NT2/D1 (cell line): Measurements from ENCODE around the gene HEMK1.

Experiments used
- DNase-seq: peaks from one replicate; pipeline ENCODE4 v3.0.0-alpha.2; 2011; ENCODE audit warnings: low read depth, low spot score
- H3K27me3 ChIP-seq: 2 replicates; pipeline ENCODE4 v1.6.0; 2011; ENCODE audit warnings: mild to moderate bottlenecking; ENCODE audit not compliant: insufficient read length, insufficient read depth
- H3K36me3 ChIP-seq: 2 replicates; pipeline ENCODE4 v1.6.1; 2011; ENCODE audit warnings: mild to moderate bottlenecking, low read length, mixed read lengths; ENCODE audit not compliant: insufficient read depth, insufficient read length
- H3K4me1 ChIP-seq: 2 replicates; pipeline ENCODE4 v1.5.1; 2011; ENCODE audit not compliant: insufficient read depth, insufficient read length
- H3K4me3 ChIP-seq: 2 replicates; pipeline ENCODE4 v1.5.1; 2011; ENCODE audit warnings: low read depth; ENCODE audit not compliant: insufficient read length
- H3K9ac ChIP-seq: 2 replicates; pipeline ENCODE4 v1.6.0; 2011; ENCODE audit warnings: low read depth; ENCODE audit not compliant: insufficient read length
- H3K9me3 ChIP-seq: 2 replicates; pipeline ENCODE4 v1.5.1; 2011; ENCODE audit warnings: mild to moderate bottlenecking, low read length; ENCODE audit not compliant: insufficient read depth
- SUZ12 ChIP-seq: IDR thresholded peaks from 2 replicates; pipeline ENCODE4 v1.6.1; 2011; ENCODE audit not compliant: insufficient read length, insufficient read depth; ENCODE audit errors: extremely low read depth
- YY1 ChIP-seq: IDR thresholded peaks from 2 replicates; pipeline ENCODE4 v1.6.1; 2011; ENCODE audit not compliant: insufficient read length, insufficient read depth
- ZNF274 ChIP-seq: IDR thresholded peaks from 2 replicates; pipeline ENCODE4 v1.6.1; 2011; ENCODE audit warnings: mild to moderate bottlenecking, low read depth, low read length

Gene HEMK1

DNA sequence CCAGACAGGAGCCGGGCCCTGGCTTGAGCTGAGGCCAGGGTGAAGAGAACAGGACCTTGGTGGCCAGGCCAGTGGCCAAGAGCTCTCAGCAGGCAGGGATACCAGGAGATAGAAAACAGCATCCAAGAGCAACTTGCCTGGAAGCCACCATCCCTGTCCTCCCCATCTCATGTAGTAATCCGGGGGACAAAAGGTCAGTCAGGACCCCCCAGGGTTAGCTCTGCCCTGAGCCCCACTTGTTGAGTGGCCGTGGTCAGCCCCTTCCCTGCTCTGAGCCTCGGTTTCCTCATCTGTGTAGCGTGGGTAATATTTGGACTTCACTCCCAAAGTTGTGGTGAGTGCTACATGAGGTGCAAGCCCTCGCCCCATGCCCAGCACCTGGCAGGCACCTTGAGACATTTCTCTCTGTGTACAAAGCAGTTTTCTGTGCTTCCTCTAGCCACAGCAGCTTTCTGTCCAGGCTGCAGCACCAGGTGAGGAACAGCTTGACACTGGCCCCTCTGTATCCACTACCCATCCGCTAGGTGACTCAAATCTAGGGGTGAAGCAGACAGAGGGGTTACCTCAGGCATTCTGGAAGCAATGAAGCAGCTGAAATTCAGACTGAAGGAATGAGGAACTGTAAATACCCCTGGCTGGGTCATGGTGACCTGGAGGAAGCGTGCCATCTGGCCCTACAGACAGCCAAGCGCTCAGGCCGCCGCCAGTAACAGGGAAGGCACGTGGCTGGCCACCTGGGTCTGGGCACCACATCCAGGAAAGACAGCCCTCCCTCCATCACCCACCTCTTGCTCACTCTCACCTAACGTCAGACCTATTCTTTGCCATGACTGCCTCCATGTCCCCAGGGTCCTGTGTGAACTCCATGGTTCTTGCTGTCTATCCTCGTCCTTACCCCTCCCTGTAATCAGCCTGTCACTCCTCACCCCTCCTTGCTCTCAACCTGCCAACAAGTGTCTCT lies 35.6 kb downstream of the HEMK1 start:
- DNase-seq = no peak
- Histone ChIP-seq H3K36me3 (peaks cover 19% of the 10 kb centered on the region), H3K9me3 (no peaks in the 10 kb centered on the region), H3K9ac (no peak overlapping the region), H3K4me3 (no peak overlapping the region), H3K4me1 (peaks cover 20% of the 10 kb centered on the region), H3K27me3 (peaks cover 4% of the 10 kb centered on the region)
- TF ChIP-seq ZNF274 (no peak), YY1 (no peak), SUZ12 (no peak)

DNA sequence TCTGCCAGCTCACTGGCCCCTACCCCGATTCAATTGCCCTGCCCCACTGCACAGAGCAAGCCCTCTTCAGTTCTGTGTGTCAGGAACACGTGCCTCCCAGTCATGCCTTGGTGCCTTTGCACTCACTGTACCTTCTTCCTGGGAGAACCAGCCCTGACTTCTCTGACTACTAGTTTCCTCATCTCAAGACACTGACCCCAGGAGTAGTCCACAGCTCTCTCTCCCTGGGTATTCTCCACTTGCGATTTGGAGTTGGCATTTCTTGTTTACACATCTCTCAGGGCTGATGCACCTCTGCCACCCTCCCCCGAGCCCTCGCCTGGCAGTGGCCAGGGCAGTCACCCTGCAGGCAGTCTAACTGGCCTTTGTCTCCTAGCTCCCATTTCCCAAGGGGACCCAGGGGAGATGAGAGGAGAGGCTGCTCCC lies 36.6 kb downstream of the HEMK1 start:
- no peak for TF ChIP-seq YY1
- no peak for TF ChIP-seq ZNF274
- no peak for TF ChIP-seq SUZ12
- H3K4me3 ChIP-seq = no peak overlapping the region
- no peaks in the 10 kb centered on the region for H3K9me3 ChIP-seq
- peaks cover 21% of the 10 kb centered on the region for H3K4me1 ChIP-seq
- no peak for DNase-seq
- peaks cover 22% of the 10 kb centered on the region for H3K36me3 ChIP-seq
- H3K27me3 ChIP-seq = peaks cover 14% of the 10 kb centered on the region
- no peak overlapping the region for H3K9ac ChIP-seq

DNA sequence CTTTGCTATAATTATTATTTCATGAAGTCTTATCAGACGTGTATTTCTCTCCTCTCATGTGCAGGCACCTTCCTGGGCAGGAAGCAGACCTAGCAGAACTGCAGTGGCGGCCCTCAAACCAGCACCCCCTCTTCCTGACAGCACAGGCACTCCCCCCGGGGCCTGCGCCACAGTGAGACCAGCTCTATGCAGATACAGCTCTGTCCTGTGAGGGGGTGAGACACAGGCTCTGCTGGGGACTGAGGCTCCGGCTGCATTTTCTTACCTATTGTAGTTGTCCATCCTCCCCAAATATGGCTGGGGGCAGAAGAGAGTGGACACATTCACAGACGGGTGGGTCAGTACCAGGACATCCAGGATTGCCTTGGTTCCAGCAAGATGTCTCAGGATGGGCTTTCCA lies 37.3 kb downstream of the HEMK1 start:
- Histone ChIP-seq H3K9me3 (no peaks in the 10 kb centered on the region), H3K4me3 (no peak overlapping the region), H3K36me3 (peaks cover 22% of the 10 kb centered on the region), H3K9ac (peak overlapping the region; percentile 13), H3K27me3 (peaks cover 17% of the 10 kb centered on the region), H3K4me1 (peaks cover 19% of the 10 kb centered on the region)
- no peak for DNase-seq
- no peak for TF ChIP-seq SUZ12
- no peak for TF ChIP-seq YY1
- TF ChIP-seq ZNF274 = no peak

DNA sequence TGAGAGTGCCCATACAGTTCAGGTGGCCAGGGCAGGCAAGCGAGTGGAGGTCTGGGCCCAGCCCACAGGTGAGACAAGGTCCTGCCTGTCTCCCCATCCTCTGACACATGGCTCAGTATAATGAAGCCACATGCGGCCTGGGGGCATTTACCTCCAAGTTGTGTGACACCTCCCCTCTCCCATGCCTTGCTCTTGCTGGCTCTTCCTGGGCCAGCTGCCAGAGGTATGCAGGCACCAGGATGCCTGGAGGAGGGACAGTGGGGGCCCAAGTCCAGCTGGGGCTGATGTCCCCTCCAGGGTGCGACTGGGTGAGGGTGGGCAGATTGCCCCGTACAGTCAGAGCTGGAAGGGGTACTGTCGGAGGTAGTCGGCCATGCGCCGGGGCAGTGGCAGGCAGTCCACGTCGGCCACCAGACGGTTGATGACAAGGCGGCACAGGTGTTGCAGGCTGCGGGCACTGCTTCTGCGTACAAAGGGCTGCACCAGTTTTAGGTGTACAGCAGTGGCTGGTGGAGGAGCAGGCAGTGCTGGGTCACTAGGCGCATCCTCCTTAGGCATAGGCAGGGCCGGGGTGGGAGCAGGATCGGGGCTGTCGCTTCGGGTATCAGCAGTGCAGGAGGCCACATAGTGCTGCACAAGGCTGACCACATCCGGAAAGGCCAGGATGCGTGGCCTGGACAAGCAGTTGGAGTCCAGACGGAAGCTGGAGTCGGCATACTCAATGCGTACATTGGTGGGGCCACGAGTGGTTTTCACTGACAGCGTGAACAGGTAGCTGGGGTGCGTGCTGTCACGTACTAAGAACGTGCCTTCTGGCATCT lies 38.2 kb downstream of the HEMK1 start:
- no peak for DNase-seq
- Histone ChIP-seq H3K9me3 (no peaks in the 10 kb centered on the region), H3K36me3 (peaks cover 22% of the 10 kb centered on the region), H3K27me3 (peaks cover 22% of the 10 kb centered on the region), H3K4me1 (peaks cover 12% of the 10 kb centered on the region), H3K9ac (no peak overlapping the region), H3K4me3 (no peak overlapping the region)
- TF ChIP-seq ZNF274 = no peak
- TF ChIP-seq YY1 = no peak
- no peak for TF ChIP-seq SUZ12

DNA sequence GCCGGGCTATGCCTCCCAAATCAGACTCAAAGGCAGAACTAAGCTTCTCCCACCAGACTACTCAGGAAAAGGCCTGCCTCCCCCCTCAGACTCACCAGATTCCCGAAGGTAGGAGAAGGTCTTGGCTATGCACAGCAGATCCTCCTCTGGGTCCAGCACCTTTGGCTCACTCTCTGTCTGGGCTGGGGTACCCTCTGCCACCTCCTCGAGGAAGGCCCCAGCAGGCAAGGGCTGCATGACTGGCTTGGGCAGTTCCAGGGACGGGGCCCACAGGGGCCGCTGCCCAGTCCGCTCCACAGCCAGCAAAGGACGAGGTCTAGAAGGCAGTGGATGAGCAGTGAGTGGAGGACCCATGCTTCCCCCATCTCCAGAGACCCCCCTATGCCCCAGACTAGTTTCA lies 39.0 kb downstream of the HEMK1 start:
- Histone ChIP-seq H3K27me3 (peaks cover 30% of the 10 kb centered on the region), H3K36me3 (peaks cover 22% of the 10 kb centered on the region), H3K9me3 (no peaks in the 10 kb centered on the region), H3K9ac (no peak overlapping the region), H3K4me3 (no peak overlapping the region), H3K4me1 (peaks cover 12% of the 10 kb centered on the region)
- TF ChIP-seq SUZ12 (no peak), ZNF274 (no peak), YY1 (no peak)
- DNase-seq = no peak

DNA sequence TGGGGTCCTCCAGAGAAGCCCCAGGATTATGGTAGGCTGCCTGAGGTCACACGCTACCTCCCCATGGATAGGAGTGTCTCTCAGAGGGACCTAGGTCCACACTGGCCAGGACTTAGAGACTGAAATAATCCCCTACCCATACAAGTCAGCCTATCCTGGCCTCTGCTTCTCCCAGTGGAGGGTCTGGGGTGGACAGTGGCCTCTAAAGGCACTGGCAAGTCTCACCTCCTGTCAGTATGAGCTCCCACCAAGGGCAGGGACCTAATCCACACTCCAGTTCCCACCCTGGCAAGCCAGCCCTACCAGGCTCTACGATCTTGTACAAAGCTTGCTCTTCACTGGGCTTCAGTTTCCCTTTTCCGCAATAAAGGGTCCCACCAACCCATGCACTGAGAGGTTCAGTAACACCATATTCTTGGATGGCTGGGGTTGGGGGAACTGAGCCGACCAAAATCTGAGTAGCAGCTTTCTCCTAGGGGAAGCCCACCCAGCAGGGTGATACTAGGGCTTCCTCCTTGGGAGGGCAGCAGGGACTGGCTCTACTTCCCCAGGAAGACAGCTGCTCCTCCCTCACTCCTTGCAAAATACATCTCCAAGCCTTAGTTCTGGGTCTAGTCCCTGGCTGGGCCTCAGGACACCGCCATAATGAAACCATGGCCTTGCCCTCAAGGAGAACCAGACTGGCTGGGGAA lies 39.9 kb downstream of the HEMK1 start:
- peaks cover 22% of the 10 kb centered on the region for H3K36me3 ChIP-seq
- peaks cover 12% of the 10 kb centered on the region for H3K4me1 ChIP-seq
- DNase-seq = no peak

More for the DNA sequence above, 39.9 kb downstream of the HEMK1 start:
- Histone ChIP-seq H3K9ac (no peak overlapping the region), H3K4me3 (no peak overlapping the region), H3K9me3 (no peaks in the 10 kb centered on the region), H3K27me3 (peaks cover 38% of the 10 kb centered on the region)
- no peak for TF ChIP-seq YY1
- TF ChIP-seq ZNF274 = no peak
- no peak for TF ChIP-seq SUZ12
